Fibroblast of mammary gland (primary cell): ENCODE results near the gene LONP2.

Experiments
- DNase-seq: peaks from one replicate; pipeline ENCODE4 v3.0.0-alpha.2; 2010; ENCODE audit warnings: low read depth
- H3K4me3 ChIP-seq: 2 replicates; pipeline ENCODE4 v1.5.1; 2011; ENCODE audit warnings: low read depth, mild to moderate bottlenecking, low read length, moderate library complexity; ENCODE audit not compliant: control insufficient read depth
- CTCF ChIP-seq: conservative IDR thresholded peaks from 2 replicates; pipeline ENCODE4 v1.5.1; 2011; ENCODE audit warnings: low read depth, low read length, inconsistent platforms; ENCODE audit not compliant: control insufficient read depth, insufficient read depth

The LONP2 gene

GRCh38 chr16:48381201-48381600 is 137.1 kb downstream of the LONP2 start:
- DNase-seq: peak; percentile 42
- TF ChIP-seq CTCF: no peak
- H3K4me3 ChIP-seq: no peak overlapping the region

GRCh38 chr16:48382131-48382530 is 138.0 kb downstream of the LONP2 start:
- no peak for DNase-seq
- TF ChIP-seq CTCF: no peak
- H3K4me3 ChIP-seq: no peak overlapping the region

GRCh38 chr16:48383009-48383876 is 139.1 kb downstream of the LONP2 start:
- peak overlapping the region; percentile 85 for H3K4me3 ChIP-seq
- no peak for TF ChIP-seq CTCF
- peak; percentile 67 for DNase-seq

GRCh38 chr16:48383877-48384519 is 139.9 kb downstream of the LONP2 start:
- TF ChIP-seq CTCF: no peak
- DNase-seq: no peak
- peak overlapping the region; percentile 85 for H3K4me3 ChIP-seq

GRCh38 chr16:48384520-48385252 is 140.6 kb downstream of the LONP2 start:
- DNase-seq: peak; percentile 30
- TF ChIP-seq CTCF: no peak
- H3K4me3 ChIP-seq: peak overlapping the region; percentile 85

- H3K4me3 ChIP-seq: peak within 1 kb of the TSS; percentile 85
- no peak for TF ChIP-seq CTCF
- DNase-seq: peak; percentile 57
Measured at GRCh38 chr16:48385253-48386150, 141.4 kb downstream of the LONP2 start, which contains the start of gene SIAH1. Gene SIAH1 (minus strand): TSS chr16:48385413. CDS start chr16:48362428, 22,985 bp downstream.
